Testis (tissue), 3 donors: Measurements from ENCODE around the gene SLC6A19. TPM values are rescaled to one million over a fixed set of nuclear protein-coding genes. Genes with fewer than 3 reads are reported as not detected.

Source experiments
- DNase-seq: peaks from one replicate; pipeline ENCODE4 v3.0.0-alpha.2; 2019
- H3K27ac ChIP-seq, 2 donors: fragments of 200-600 bp; sonication (generic); one replicate each; pipeline ENCODE4 v1.5.1; 2019
- H3K27me3 ChIP-seq: fragments of 200-600 bp; sonication (generic); one replicate; pipeline ENCODE4 v1.5.1; 2019
- H3K36me3 ChIP-seq: fragments of 200-600 bp; sonication (generic); one replicate; pipeline ENCODE4 v1.5.1; 2017; ENCODE audit warnings: low read depth; ENCODE audit errors: missing control alignments
- H3K4me1 ChIP-seq: fragments of 200-600 bp; sonication (generic); one replicate; pipeline ENCODE4 v1.5.1; 2019
- H3K4me3 ChIP-seq, 2 donors: fragments of 200-600 bp; sonication (generic); one replicate each; pipeline ENCODE4 v1.5.1; 2017 to 2019
- H3K9me3 ChIP-seq: fragments of 200-600 bp; sonication (generic); one replicate; pipeline ENCODE4 v1.5.1; 2017
- POLR2A ChIP-seq: fragments of 450-650 bp; IDR thresholded peaks from one replicate; pipeline ENCODE4 v1.6.1; 2017; ENCODE audit warnings: antibody characterized with exemption, mild to moderate bottlenecking, moderate library complexity
- WGBS, 2 donors: methylation state at CpG; one replicate each; pipeline ENCODE4 v1.1.5; 2018; 5-methylcytosine and 5-hydroxymethylcytosine counted together
- intact Hi-C: fragments of 100-400 bp; cut with DNase I; formaldehyde crosslinking; loops from one replicate; pipeline ENCODE4 v1.15.1; 2023; ENCODE audit warnings: low total_unique reads
- polyA plus RNA-seq: library from polyadenylated mRNA; stranded (reverse); fragments of 350-450 nt; fragmentation: Illumina TruSeq; extraction: RNeasy Lipid Tissue Mini Kit (QIAGEN cat#74804); gene quantifications from one replicate; pipeline ENCODE4 v1.2.3, GENCODE V29; 2014; ENCODE audit warnings: low read depth, low replicate concordance; ENCODE audit not compliant: insufficient read depth
- total RNA-seq, 2 donors: library from RNA; depleted of rRNA; stranded (reverse); fragments of >200 nt; gene quantifications; one replicate each; pipeline ENCODE4 v1.2.3, GENCODE V29; 2016
- TF ChIP-seq, protein P1 (sequence below), 3 experiments: fragments of 450-650 bp in 2 of 3; fragments of 200-600 bp in 1 of 3; sonication (generic) in 1 of 3; IDR thresholded peaks; one replicate each; pipeline ENCODE4 v1.5.1; 2016 to 2019; ENCODE audit warnings: antibody characterized with exemption in 3 of 3, mild to moderate bottlenecking in 2 of 3, moderate library complexity in 1 of 3

The SLC6A19 gene
- total and polyA plus RNA-seq, 3 donors from 2014 or later: 0.16 to 0.68 (median 0.28) TPM

DNA sequence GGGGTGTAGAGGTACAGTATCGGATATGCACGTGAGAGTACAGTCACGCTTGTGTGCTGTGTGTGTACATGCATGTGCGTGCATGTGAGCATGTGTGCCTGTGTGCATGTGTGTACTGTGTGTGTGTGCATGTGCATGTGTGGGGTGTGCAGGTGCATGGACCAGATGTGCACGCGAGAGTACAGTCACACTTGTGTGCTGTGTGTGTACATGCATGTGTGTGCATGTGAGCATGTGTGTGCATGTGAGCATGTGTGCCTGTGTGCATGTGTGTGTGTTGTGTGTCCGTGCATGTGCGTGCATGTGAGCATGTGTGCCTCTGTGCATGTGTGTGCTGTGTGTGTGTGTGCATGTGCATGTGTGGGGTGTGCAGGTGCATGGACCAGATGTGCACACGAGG, 10.3 kb downstream of the SLC6A19 start:
- intact Hi-C loops: no loop called here
- H3K36me3 ChIP-seq: no peaks in the 10 kb centered on the region
- no peaks in the 10 kb centered on the region for H3K9me3 ChIP-seq
- no peaks in the 10 kb centered on the region for H3K27me3 ChIP-seq
- 79 to 86% methylated on average over 9 of the region's 9 CpGs for WGBS, 2 donors
- no peak overlapping the region for H3K4me3 ChIP-seq
- DNase-seq: no peak
- no peak for TF ChIP-seq POLR2A
- TF ChIP-seq, protein P1, sequence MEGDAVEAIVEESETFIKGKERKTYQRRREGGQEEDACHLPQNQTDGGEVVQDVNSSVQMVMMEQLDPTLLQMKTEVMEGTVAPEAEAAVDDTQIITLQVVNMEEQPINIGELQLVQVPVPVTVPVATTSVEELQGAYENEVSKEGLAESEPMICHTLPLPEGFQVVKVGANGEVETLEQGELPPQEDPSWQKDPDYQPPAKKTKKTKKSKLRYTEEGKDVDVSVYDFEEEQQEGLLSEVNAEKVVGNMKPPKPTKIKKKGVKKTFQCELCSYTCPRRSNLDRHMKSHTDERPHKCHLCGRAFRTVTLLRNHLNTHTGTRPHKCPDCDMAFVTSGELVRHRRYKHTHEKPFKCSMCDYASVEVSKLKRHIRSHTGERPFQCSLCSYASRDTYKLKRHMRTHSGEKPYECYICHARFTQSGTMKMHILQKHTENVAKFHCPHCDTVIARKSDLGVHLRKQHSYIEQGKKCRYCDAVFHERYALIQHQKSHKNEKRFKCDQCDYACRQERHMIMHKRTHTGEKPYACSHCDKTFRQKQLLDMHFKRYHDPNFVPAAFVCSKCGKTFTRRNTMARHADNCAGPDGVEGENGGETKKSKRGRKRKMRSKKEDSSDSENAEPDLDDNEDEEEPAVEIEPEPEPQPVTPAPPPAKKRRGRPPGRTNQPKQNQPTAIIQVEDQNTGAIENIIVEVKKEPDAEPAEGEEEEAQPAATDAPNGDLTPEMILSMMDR (IDR thresholded peaks at IDR 0.05): no peak
- no peaks in the 10 kb centered on the region for H3K4me1 ChIP-seq
- H3K27ac ChIP-seq: no peak overlapping the region

DNA sequence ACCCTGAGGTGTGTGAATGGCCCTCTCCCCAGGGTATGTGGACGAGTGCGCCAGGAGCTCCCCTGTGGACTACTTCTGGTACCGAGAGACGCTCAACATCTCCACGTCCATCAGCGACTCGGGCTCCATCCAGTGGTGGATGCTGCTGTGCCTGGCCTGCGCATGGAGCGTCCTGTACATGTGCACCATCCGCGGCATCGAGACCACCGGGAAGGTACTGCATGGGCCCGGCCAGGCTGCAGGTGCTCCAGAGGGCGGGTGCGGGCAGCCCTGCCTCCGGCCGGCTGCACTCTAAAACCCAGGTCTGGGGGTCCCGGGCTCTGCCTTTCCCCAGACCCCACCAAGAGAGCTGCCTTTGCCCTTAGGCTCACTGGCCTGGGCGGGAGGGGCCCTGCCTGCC, 10.9 kb downstream of the SLC6A19 start:
- DNase-seq: no peak
- H3K27me3 ChIP-seq: no peaks in the 10 kb centered on the region
- no peaks in the 10 kb centered on the region for H3K4me1 ChIP-seq
- 88 to 96% methylated on average over 11 to 16 of the region's 20 CpGs for WGBS, 2 donors
- no peak overlapping the region for H3K4me3 ChIP-seq
- H3K9me3 ChIP-seq: no peaks in the 10 kb centered on the region
- TF ChIP-seq, protein P1 (IDR thresholded peaks at IDR 0.05): no peak
- TF ChIP-seq POLR2A: no peak
- intact Hi-C loops: no loop called here
- no peak overlapping the region for H3K27ac ChIP-seq
- no peaks in the 10 kb centered on the region for H3K36me3 ChIP-seq

DNA sequence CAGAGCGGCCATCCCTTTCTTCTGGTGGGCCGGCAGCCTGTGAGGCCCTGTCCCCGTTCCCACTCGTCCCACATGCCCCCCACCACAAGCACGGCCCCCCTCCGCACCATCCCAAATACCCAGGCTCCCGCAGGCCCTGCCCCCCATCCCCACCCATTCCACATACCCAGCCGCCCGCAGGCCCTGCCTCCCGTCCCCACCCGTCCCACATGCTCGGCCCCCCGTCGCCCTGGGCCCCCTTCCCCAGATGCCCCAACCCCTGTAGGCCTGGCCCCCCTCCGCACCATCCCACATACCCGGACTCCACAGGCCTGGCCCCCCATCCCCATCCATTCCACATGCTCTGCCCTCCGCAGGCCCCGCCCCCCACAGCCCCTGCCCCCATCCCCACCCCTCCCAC, 11.5 kb downstream of the SLC6A19 start:
- 90 to 91% methylated on average over 10 to 18 of the region's 18 CpGs for WGBS, 2 donors
- no peaks in the 10 kb centered on the region for H3K27me3 ChIP-seq
- DNase-seq: no peak
- H3K36me3 ChIP-seq: no peaks in the 10 kb centered on the region
- H3K9me3 ChIP-seq: no peaks in the 10 kb centered on the region
- no peaks in the 10 kb centered on the region for H3K4me1 ChIP-seq
- H3K27ac ChIP-seq: no peak overlapping the region
- intact Hi-C loops: no loop called here
- TF ChIP-seq, protein P1 (IDR thresholded peaks at IDR 0.05): no peak
- no peak for TF ChIP-seq POLR2A
- H3K4me3 ChIP-seq: no peak overlapping the region

DNA sequence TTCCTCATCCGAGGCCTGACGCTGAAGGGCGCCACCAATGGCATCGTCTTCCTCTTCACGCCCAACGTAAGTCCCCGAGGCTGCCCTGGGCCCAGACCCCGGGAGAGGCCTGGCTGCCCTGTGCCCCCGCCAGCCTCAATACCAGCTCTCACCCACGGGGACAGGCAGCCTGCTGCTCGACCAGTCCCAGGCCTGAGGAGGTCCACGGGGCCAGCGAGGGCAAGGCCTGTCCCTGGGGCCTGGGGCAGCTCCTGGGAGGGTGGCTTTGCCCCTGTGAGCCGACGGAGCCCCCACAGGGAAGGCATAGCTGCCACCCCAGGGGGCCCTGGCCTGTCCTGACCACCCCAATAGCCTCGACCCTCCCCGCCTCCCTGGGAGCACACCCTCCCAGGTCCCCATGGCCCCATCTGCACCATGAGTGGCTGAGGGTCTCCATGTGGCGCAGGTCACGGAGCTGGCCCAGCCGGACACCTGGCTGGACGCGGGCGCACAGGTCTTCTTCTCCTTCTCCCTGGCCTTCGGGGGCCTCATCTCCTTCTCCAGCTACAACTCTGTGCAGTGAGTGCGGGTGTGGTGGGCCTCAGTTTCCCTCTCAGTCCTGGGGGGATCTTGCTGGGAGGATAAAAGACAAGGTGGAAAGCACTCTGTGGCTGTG, 12.2 kb downstream of the SLC6A19 start:
- Histone ChIP-seq H3K9me3 (no peaks in the 10 kb centered on the region), H3K4me1 (no peaks in the 10 kb centered on the region), H3K27me3 (no peaks in the 10 kb centered on the region), H3K27ac (no peak overlapping the region), H3K4me3 (no peak overlapping the region), H3K36me3 (no peaks in the 10 kb centered on the region)
- 73 to 92% methylated on average over 6 to 25 of the region's 25 CpGs for WGBS, 2 donors
- TF ChIP-seq, protein P1 (IDR thresholded peaks at IDR 0.05): no peak
- TF ChIP-seq POLR2A: no peak
- no peak for DNase-seq
- intact Hi-C loops: no loop called here
